GOT3 (cell line): ENCODE results near the gene ZNF581.

Source experiments
- DNase-seq: peaks from one replicate; lab custom pipeline; 2025; ENCODE audit warnings: mixed read lengths; lab: John Stamatoyannopoulos, UW

The ZNF581 gene, protein sequence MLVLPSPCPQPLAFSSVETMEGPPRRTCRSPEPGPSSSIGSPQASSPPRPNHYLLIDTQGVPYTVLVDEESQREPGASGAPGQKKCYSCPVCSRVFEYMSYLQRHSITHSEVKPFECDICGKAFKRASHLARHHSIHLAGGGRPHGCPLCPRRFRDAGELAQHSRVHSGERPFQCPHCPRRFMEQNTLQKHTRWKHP

DNA sequence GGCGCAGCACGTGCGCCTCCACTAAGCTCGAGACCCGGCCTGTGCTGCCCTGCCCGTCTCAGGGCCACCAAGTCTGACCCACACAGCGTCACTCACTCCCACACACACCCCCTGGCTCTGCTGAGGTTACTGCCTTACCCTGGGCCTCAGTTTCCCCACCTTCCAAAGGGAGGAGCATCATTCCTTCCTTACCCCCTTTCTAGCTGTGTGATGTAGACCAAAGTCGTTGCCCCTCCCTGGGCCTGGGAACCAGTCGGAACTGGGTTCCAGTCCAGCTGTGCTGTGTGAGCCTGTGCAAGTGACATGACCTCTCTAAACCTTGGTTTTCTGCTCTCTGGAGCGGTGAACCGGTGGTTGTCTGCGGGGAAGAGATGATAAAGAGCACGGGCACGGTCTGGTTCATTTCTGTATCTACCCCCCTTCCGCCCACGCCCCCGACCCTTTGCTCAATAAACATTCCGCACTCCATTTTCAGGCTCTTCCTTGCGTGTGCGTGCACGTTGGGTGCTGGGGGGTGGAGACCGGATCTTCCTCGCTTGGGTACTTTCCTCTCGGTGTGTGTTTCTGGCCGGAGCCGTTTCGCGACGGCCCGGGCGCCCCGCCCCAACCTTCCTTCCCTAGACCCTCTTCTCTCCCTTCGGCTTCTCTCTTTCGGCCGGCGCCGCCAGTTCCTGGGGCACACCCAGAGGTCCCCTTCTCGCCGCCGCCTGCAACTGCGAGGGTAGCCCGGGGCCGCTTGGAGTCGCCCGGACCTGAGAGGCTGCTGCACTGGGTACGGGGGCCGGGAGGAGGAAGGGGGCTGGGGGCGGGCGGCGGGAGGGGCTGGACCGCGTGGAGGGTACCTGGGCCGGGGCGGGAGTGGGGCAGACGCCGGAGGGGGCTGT lies at the start of gene ZNF581:
Gene ZNF581, plus strand, starts transcription at position 647 of the 884 bp plus-strand sequence. CDS start 923 bp downstream, outside the sequence.
- DNase-seq: peak; percentile 47

DNA sequence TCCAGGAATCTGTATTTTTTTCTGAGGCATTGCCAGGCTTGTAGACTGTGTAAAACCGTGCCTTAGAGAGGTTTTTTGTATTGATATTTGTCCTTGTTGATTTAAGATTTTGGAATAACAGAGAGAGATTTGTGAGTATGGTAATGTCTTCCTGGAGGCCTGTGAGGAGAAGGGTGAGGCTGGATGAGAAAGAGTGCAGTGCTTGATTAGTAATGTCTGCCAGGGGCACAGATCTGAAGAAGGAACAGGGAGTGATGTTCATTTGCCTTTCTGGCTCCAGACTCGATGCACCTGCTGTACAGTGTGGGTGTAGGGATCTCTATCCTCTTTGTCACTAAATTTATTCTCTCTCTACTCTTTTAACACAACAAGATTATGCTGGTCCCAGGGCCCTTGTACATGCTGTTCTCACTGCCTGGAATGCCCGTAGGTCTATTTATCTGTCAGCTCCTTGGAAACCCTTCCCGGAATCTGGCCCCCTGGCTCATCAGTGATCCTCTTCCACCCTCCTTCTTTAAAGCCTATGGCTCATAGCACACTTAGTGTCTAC lies 48.4 kb upstream of the ZNF581 start:
- DNase-seq: no peak

- DNase-seq: no peak
These were observed 47.1 kb upstream of the ZNF581 start for GRCh38 chr19:55596304-55596703.

DNA sequence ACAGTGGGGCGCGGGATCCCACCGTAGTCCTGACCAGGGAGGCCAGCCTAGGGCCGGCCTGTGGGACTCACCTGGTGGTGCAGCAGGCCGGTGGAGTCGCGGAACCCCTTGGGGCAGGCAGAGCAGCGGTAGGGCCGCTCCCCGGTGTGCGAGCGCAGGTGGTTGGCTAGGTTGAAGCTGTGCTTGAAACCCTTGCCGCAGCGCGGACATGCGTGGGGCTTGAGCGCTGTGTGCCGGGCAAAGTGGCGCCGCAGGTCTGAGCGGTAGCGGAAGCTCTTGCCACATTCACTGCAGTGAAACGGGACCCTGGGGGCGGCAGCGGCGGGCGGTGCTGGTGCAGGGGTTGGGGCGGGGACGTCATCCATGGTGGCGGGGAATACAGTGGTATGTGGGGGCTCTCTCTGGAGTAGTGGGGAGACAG lies 45.9 kb upstream of the ZNF581 start:
- no peak for DNase-seq

- DNase-seq: no peak
These were observed 45.4 kb upstream of the ZNF581 start for GRCh38 chr19:55598034-55598433.

- peak; percentile 83 for DNase-seq
These were observed 44.6 kb upstream of the ZNF581 start for GRCh38 chr19:55598719-55599467.

DNA sequence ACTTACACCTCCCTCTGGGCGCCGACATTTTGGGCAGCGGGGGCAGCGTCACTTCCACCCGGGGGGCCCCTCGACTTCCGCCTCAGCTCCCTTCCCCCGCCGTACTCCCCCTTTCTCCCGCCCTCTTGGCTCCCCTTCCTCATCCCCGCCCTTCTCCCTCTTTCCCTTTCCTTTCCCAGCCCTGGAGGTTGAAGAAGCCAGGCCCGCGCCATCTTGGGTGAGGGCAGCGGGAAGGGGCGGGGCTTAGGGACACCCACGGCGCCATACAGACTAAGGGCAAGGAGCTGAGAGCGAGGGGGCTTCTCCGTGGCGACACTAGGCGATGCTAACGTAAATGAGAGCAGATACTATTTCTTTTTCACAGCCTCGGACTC lies 44.0 kb upstream of the ZNF581 start, which contains the start of gene FIZ1:
Gene FIZ1, minus strand, starts transcription at position 50 of the 374 bp plus-strand sequence. CDS start 1,652 bp downstream, outside the sequence.
- DNase-seq: peak; percentile 89

GRCh38 chr19:55599842-55600661 lies 43.4 kb upstream of the ZNF581 start, which contains the start of gene ZNF524:
Gene ZNF524 (plus strand): TSS chr19:55600288. CDS start chr19:55602113, 1,825 bp downstream.
- DNase-seq: peak; percentile 89

DNA sequence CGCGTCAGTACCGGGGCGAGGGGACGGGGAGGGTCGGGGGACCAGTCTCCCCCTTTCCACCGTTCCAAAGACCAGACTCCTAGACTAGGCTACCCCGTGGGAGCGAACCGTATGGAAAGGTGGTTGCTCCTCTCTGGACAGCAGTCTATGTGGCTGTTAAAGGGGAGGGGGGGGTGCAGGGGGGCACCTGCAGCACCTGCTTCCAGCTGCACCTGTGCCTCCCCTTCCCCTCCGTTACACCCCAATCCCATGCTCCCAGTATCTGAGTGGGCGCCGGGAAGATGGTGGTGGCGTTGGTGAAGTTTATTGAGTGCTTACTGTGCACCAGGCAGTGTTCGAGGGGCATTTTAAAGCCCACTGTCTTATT lies 42.8 kb upstream of the ZNF581 start:
- DNase-seq: no peak

DNA sequence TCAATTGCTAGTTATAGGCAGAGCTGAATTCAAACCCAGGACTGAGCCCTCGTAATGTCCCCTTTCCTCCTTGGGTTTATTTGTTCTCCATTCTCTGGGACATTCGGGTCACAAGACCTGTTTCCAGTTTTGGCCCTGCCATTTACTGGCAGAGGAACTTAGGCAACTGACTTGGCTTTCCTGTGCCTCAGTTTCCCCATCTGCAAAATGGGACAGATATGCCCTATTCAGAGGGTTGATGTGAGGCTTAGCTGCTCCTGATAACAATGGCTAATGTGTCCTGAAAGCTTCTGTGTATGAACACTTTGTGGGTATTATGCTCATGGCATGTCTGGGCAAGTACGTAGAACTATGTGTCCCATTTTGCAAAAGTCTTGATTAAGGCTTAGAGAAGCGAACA lies 42.4 kb upstream of the ZNF581 start:
- no peak for DNase-seq

GRCh38 chr19:55602104-55603001 lies 41.1 kb upstream of the ZNF581 start:
- DNase-seq: no peak

DNA sequence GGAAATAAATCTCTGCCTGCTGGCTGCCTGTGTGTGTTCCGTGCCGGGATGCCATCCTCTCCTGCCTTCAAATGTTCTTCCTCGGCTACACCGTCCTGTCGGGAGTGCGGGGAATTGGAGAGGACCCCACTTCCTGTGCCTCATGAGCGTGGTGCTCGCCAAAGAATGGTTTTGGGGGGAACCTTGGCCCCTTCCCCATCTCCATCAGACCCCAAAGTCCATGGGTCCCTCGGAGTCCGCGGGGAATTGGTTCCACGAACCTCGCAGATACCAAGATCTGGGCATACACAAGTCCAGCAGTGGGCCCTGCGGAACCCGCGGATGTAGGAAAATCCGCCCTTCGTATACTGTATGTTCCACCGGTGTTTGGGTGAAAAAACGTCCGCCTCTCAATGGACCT lies 40.3 kb upstream of the ZNF581 start:
- no peak for DNase-seq

DNA sequence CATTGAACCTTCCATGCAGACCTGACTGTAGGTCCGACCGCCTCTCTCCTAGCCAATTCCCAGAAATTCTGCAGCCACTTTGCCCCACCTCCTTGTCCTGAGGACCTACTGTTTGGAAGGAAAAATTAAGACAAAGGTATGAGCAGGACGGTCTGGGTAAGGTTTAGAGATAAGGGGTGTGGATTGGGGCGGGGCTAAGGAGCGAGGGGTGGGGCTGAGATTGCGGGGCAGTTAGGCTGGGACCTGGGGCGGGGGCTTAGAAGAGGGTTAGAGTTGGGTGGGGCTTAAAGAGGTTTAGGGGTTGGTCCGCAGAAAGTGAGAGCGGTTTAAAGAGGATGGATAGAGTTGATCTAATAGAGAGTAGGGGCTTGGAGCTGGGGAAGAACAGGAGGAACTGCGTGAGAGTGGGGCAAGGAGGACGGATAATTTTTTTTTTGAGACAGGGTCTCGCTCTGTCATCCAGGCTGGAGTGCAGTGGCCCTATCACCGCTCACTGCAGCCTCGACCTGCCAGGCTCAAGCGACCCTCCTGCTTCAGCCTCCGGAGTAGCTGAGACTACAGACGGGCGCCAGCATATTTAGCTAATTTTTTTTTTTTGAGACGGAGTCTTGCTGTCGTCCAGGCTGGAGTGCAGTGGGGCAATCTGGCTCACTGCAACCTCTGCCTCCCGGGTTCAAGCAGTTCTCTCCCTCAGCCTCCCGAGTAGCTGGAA lies 39.7 kb upstream of the ZNF581 start:
- no peak for DNase-seq

- DNase-seq: peak; percentile 91
These were observed 38.2 kb upstream of the ZNF581 start for GRCh38 chr19:55605207-55605636.

- DNase-seq: peak; percentile 18
These were observed 37.6 kb upstream of the ZNF581 start, which contains the start of gene ZNF865 for GRCh38 chr19:55605637-55606470. Gene ZNF865 (plus strand): TSS chr19:55605647. CDS start chr19:55613619, 7,972 bp downstream.

DNA sequence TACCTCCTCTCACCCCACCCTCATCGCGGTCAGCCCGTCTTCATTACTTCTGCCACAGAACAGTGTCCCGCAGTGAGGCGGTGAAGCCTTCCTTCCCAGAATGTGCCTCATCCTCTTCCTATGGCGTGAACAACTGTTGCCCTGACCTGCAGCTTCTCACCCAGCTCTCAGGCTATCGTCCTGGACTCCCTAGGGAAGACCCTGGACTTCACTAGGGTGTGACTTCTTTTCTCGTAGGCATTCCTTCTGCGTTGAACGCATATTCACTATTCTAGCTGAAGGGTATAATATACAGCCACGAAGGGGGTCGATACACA lies 37.0 kb upstream of the ZNF581 start:
- DNase-seq: no peak

DNA sequence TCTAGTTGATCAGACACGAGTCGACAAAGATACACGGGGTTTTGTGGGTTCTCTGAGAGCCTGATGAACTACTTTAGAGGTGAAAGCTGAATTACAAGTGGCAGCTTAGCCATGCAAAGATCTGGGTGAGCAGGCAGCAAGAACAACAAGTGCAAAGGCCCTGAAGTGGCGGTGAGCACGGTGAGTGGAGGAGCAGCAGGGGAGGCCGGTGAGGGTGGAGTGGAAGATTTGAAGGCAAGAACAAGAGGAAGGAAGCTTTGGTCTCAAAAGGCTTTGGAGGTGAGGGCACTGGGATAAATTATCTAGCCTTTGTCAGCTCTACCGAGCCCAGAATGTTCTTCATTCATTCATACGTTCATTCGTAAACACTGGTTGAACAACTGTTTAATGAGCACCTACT lies 36.6 kb upstream of the ZNF581 start:
- DNase-seq: no peak

GRCh38 chr19:55609326-55609725 lies 34.1 kb upstream of the ZNF581 start:
- no peak for DNase-seq
